ENCODE results near the gene AMDHD2.
"Not testable (repeated sequence)": the region's sequence is repeated elsewhere in the genome, so short reads cannot be mapped to it uniquely, and the experiment has no call there.

- not testable (repeated sequence) for TF ChIP-seq EZH2 (IDR thresholded peaks at IDR 0.05); POLR2AphosphoS5 (IDR thresholded peaks at IDR 0.05; ENCODE audit: borderline replicate concordance, low read depth, low read length)
Measured at GRCh38 chr16:2533142-2533755, 13.1 kb downstream of the AMDHD2 start.
